Measurements from ENCODE around the gene SARS1.

- no peak for TF ChIP-seq EZH2 (IDR thresholded peaks at IDR 0.05; ENCODE audit: borderline replicate concordance, insufficient read depth, low read depth, low read length, poor library complexity, severe bottlenecking)
- no peak for TF ChIP-seq CTCF (IDR thresholded peaks at IDR 0.05)
Measured at GRCh38 chr1:109225711-109226445, 12.2 kb downstream of the SARS1 start.

Data from B cell (primary cell).